GM18520 (cell line): Measurements from ENCODE around the gene PPM1H.
"Not testable (repeated sequence)": the region's sequence is repeated elsewhere in the genome, so short reads cannot be mapped to it uniquely, and the experiment has no call there.

Experiments used
- ATAC-seq: cut with Tn5 transposase; IDR thresholded peaks from one replicate; pipeline ENCODE4 v1.9.1; 2021; ENCODE audit not compliant: unreplicated experiment

The PPM1H gene

DNA sequence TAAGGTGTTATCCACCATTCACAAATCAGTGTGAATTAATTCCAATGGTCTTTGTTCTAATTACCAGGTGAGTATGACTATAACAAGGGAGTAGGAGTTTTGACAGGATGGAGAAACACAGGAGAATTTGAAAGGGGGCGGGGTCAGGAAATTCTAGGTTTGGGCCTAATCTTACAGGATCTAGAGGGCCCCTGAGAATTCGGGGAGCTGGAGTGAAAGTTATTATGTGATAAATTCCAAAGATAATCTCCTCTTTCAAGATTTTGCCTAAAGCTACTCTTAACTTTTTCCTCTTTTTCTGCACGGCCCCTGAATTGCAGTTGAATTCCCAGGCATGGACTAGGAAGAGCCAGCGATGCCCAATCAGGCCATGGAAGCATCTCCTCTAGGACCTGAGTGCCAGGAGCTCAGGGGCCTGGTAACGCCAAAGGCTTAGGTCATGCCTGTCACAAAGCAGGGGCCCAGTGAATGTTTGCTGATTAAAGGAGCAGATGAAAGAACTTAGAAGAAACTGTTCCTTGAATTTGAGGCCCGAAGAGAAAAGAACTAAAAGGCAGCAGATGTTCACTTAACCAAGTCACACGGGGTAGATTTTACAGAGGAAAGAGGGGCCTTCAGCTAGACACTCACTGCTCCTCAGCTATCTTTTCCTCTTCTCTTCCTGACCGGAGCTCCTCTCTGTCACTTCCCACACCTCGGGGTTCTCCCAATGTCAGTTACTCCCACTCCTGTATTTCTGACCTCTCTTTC lies 195.5 kb downstream of the PPM1H start:
- ATAC-seq: no peak

DNA sequence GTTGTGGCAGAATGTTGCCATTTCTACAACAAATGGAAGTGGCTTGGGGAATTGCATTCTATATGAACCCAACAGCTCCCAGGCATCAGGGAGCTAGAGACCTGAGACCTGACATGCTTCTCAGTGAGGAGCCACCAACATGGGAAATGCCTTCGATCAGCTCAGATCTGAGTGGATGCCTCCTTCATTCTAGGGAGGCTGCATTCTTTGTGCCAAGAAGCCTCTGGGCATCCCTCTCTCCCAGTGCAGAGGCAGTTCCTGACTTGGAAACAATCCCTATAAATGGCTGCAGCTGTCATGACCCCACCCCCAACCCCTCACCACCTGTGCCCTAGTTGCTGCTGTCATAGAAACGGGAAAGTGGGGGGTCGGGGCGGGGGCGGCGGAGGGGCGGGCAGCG lies 196.3 kb downstream of the PPM1H start:
- ATAC-seq: no peak

DNA sequence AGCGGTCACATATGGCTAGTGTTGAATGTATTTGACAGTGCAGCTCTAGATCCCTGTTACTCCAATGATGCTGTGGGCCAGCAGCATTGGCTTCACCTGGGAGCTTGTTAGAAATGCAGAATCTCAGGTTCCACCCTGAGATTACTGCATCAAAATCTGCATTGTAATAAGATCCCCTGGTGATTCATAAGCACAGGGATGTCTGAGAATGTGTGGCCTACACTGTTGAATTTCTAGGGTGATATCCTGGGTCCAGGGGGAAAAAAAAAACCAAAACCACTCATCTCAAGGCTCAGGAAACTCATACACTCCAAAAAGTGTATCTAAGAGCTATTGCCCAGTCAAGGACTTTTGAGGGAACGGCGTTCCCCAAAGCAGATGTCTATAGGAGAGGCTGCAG lies 196.8 kb downstream of the PPM1H start:
- no peak for ATAC-seq

DNA sequence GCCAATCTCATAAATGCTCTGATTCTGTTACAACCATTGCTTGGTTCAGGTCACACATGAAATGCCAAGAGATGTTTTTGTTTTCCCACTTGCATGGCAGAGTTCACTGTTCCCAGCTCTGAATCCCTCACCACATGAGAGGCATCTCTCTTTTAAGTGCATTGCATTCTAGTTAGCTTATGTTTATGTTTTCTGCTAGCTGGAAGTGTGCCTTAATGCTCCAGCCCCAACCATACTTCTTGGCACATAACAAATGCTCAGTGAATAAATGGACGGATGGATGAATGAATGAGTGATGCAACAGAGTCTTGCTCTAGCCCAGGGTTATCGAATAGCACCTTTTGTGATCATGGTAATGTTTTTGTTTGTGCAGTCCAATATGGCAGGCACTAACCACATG lies 197.3 kb downstream of the PPM1H start:
- no peak for ATAC-seq

DNA sequence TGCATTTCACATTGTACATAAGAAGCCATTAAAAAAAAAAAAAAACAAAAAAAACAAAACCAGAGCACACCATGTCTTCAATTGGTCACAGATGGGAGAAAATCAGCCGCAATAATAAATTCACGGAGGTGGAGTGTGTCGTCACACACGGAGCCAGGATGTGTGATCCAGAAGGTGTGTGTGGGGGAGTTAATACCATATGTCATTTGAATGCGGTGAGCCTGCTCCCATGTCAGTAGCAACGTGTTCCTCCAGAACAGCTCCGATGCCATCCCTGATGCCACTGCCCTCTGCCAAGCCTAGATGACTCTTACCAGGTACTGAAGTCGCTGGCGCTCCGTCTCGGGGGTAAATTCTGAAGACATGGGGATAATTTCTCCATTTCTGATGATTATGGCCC lies 197.8 kb downstream of the PPM1H start:
- ATAC-seq: no peak

DNA sequence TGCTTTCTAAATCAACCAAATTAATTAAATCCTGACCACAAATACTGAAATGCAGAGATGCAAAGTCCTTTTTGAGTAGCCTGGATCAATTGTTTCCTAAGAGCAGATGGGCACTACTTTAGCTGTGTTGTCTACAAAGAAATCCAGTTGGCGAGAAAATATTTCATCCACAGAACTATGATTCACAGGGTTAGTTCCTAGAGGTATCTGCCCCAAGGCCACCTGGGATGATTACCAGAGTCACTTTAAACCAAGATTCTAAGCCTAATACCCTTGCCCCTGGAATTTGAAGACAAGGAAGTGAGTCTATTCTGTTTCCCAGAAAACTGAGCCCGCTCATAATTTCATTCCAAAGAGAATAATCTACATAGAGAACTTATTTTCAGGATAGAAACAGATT lies 198.4 kb downstream of the PPM1H start:
- no peak for ATAC-seq

DNA sequence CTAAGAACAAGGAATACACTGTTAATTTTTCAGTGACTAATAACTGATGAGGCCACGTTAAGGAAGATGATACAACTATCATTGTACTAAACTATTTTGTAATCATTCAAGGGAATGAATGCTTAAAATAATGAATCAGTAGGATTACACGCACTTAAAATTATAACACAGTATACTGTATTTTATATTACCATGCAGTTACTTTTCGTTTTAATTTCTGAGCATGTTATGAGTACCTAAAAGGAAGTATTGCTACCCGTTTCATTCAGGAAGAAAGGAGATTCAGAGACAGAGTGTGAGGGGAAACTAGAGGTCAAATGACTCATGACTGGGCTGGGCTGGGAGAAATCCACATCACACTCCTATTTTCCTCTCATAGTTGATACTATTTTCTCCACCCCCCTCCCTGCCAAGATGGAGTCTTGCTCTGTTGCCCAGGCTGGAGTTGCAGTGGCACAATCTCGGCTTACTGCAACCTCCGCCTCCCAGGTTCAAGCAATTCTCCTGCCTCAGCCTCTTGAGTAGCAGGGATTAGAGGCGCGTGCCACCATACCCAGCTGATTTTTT lies 202.0 kb downstream of the PPM1H start:
- ATAC-seq: no peak

DNA sequence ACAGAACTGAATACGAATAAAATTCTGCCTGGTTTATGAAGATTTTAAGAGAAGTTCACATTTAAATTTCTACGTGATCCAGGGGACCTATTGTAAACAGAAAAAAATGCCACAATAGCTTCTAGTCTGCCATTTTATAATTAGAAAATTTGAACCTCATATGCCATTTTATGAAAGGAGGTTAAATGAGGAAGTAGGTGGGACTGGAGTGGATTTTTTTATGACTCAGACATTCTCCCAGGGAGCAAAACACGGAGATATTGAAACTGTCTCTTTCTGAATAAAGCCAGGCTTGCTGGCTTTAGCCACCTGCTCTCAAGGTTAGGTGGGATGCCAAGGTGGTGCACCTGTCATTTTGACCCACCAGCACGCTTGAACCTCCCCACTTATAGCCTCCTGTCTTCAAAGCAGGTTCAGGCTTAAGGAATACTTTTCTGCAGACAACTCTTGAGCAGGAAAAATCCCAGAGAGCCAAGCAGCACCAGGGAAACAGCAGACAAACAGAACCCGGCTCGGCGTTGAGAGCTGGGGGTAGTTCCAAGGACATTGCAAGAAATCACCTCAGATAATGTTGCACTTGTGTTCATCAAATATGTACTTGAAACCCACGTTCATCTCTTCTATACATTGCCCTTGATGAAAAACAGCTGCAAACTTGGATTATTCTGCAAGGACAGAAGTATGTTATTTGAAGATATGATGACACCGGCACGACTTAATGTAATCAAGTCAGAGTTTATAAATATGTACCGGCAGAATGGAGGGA lies 203.7 kb downstream of the PPM1H start:
- no peak for ATAC-seq

DNA sequence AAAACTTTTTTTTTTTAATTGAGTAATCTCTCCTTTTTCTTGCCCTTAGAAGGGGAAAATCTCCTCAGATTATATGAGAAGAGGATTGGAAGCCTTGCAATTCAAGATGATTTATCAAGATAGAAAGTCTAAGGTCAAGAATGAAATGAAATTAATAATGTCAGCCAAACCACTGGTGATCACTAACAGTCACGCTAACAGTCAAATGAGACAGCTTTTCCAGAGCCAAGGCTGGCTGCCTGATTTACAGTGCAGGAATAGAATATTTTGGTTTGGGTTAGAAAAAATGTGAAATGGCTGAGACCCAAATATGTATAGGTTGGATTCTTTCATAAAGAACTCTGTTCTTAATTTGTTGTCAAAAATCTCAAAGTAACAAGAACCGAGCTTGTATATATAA lies 204.3 kb downstream of the PPM1H start:
- no peak for ATAC-seq

DNA sequence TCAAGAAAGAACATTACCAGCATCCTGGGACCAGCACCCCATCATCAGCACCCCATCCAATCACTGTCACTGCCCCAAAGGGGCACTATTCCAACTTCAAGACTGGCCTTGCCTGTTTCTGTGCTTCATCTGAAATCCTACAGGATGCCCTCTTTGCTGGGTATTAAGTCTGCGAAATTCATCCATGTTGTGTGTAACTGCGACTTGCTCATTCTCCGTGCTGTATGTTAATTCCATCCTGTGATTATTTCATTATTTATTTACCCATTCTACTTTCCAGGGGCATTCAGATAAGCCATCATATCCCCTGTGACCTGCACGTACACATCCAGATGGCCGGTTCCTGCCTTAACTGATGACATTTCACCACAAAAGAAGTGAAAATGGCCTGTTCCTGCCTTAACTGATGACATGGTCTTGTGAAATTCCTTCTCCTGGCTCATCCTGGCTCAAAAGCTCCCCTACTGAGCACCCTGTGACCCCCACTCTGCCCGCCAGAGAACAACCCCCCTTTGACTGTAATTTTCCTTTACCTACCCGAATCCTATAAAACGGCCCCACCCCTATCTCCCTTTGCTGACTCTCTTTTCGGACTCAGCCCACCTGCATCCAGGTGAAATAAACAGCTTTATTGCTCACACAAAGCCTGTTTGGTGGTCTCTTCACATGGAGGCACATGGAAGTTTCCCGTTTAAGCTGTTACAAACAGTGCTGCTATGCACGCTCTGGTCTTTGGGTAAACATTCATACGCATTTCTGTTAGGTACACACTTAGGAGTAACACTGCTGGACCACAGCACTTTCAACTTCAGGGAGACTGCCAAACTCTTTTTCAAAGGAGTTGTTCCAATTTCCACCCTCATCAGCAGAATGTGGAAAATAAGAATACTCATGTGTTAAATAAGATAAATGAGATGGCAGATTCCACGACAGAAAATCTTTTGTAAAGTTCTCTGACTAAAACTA lies 205.1 kb downstream of the PPM1H start:
- ATAC-seq: not testable (repeated sequence)

DNA sequence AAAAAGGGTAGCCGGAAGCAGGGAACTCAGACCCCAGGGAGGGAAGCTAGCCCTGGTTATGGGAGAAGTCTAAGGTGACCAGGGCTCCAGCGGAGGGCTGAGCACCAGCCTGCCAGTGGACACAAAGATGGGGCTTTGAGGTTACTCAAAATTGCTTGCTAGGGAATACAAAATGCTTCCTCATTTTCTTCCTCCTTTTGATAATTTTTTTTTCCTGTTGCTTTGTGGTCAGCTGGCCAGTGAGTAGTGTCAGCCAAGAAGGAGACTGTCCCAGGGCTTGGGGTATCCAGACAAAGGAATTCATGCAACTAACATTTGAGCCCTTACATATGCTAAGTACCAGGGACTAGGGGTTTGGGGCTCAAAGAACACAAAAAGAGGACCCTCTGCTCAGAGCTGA lies 206.2 kb downstream of the PPM1H start:
- no peak for ATAC-seq

DNA sequence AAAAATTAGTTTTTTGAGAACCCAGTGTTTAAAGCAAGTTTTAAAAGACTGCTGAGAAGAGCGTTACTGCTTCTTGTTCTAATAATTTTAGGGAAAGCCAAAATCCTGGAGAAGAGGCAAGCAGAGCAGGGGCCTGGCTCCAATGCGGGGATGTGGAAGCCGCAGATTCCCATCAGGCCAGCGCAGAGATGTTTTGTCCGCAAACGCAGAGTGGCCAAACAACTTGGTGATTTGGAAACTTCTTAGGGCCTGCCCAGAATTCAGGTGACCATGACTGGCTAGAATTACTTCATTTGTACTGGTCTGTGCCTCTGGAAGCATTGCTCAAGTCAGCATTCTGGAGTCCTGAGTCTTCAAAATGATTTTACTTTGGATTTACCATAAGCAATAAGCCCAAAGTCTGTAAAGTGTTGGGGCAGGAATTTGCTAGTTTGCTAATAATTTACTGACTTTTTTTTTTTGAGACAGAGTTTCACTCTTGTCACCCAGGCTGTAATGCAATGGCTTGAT lies 208.4 kb downstream of the PPM1H start:
- no peak for ATAC-seq

DNA sequence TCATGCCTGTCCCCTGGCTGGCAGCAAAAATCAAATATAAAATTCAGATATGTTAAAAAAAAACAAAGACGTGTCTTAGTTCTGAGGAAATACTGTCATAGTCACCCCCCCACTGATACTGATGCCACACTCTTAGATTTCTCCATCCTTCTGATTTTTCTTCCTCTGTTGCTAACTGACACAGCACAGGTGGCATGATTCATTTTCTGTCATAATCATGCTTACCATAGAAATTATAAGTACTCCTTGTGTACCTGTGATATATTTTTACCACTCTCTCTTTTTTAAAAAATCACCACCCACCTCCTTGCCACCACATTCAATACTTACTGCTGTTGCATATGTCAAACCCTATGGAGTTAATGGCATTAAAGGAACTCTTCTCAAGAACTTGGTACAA lies 209.2 kb downstream of the PPM1H start:
- ATAC-seq: no peak

DNA sequence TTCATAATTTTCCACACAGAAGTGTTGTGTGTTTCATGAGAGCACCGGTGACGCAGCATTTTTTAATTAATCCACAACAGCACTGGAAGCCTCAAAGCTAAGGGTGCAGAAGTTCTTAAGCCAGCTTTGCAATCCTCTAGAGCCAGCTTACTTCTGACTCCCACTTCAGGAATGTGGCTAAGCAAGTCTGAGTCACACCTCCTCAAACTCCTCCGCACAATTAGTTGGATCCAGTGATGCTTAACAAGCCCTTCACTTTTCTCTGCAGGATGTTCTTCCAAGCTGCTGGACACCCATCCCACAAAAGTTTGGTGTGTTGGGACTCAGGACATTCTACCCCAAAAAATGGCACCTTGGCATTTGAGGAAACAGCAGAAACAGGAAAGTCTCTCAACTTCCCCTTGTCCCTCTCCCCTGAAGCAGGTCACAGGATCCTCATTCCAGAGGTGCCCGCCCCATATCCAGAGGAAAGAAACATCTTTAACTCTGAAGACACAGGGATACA lies 210.0 kb downstream of the PPM1H start:
- ATAC-seq: no peak

DNA sequence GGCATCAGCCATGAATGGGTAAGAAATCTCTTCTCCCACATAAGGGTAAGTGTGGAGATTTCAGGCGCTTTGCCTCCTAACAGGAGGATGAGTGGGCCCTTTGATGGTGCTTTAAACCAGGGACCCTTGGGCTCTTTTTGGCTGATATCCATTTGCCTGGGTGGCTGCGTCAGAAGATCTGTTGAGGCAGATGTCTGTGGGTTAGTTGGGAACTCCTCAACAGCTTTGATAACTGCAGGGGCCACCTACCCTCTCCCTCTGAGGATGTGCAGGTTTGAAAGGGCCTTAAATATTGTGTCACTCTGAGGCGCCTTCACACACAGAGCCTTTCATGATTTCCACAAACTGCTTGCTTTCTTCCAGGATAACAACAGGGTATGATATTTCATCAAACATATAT lies 210.7 kb downstream of the PPM1H start:
- no peak for ATAC-seq

DNA sequence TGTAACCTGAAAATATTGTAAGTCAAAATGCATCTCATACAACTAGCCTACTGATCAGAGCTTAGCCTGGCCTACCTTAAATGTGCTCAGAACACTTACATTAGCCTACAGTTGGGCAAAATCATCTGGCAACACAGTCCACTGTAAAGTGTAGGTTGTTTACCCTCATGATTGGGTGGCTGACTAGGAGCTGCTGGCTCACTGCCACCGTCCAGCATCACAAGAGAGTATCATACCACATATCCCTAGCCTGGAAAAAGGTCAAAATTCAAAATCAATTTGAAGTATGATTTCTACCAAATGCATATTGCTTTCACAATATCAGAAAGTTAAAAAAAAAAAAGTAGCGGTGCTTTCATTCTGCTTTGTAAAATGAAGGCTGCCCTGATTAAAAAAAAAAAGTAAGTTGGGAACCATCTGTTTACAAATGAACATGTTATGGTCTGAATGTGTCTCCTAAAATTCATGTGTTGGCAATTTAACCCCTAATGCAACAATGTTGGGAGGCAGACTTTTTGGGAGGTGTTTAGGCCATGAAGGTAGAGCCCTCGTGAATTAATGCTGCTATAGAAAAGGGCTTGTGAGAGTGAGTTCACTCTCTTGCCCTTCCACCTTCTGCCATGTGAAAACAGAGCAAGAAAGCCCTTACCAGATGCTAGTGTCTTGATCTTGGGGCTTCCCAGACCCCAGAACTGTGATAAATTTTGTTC lies 211.8 kb downstream of the PPM1H start:
- ATAC-seq: no peak

DNA sequence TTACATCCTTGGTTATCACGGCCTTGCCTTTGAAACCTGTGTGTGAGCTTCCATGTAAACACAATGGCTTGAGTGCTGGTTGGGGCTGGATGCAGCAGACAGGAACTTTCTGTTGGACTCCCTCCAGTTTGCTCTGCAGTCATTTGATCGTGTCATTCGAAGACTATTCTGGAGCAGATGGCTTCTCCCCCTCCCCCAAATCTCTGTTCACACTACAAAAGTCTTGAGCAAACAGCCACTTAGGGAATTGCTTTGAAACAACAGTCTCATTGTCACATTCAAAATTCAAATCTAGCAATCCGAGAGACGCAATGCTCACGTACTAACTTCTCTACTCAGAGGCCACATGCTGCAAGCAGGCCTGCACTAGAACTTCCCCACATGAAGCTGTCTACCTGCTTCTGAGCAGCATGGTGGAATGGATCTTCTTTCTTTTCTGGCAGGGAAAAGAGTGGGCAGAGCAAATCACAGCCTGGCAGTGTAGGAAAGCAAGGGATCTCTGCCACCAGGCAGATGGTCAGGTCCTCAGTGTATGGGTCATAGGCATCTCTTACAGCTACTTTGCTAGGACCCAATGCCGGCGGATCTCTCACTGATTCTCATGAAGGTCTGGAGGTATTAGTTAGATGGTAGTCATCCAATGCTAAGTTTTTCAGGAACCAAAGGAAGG lies 214.2 kb downstream of the PPM1H start:
- ATAC-seq: no peak

DNA sequence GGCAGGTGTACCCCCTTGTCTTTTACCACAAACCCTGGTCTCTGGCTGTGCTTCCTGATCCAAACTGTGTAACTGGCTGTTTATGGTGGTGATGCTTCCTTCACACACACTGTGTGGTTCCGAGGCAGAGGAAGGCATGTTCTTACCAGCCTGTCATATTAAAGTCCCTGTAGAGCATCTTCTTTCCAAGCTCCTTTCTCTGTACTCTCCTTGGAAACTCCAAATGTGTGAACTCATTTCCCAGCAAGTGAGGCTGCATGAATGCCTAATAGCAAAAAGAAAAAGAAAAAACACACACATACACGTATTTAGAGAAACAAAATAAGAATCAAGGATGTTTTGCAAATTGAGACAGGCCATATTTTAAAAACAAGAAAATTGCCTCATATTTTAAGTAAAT lies 214.9 kb downstream of the PPM1H start:
- no peak for ATAC-seq

DNA sequence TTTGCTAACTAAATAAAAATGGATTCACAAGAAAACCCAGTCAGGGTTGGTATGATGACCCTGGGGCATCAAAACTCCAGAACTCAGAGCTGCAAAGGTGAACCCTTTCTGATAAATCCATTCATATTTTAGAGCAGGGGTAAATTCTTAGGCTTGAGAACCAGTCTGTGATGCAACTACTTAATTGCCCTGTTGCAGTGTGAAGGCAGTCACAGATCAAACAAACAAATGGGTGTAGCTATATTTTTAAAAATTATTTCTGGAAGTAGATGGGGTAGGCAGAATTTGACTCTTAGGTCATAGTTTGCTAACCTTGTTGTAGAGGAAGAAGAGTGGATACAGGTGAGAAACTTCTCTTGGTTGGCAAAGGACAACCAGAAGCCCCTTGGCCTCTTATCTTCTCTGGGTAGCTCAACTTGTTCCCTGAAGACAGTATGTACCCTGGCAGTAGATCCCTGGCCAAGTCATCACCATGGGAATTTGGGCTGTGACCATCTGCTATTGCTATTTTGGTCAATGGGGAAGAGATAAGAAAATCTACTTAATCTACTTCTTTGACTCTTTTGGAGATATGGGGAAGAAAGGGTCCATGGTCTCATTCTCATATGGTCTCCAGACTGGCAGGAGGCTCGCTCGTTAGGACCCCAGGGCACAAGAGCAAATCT lies 216.1 kb downstream of the PPM1H start:
- no peak for ATAC-seq
